ENCODE data around the gene PTPN7. TPM values are rescaled to one million over a fixed set of nuclear protein-coding genes. Genes with fewer than 3 reads are reported as not detected.

The PTPN7 gene
- total RNA-seq, 4 donors from 2014 or later, result 0.78 to 2.0 (median 1.7) TPM

DNA sequence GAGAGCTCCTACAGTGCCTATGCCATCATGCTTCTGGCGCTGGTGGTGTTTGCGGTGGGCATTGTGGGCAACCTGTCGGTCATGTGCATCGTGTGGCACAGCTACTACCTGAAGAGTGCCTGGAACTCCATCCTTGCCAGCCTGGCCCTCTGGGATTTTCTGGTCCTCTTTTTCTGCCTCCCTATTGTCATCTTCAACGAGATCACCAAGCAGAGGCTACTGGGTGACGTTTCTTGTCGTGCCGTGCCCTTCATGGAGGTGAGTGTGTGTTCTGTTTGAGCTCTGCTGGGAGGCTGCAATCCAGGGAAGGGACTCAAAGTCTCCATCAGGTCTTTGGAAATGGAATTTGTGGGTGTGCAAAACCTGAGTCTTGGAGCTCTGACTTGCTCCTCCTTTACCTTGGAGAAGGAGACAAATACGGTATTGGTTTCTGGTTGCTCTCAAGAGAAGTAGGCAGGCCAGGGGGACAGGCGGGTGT, 37.0 kb downstream of the PTPN7 start:
- no peaks in the 10 kb centered on the region for H3K27me3 ChIP-seq
- WGBS, 2 donors (ENCODE audit: low coverage in 1 of 2), result 83 to 95% methylated on average over 3 to 6 of the region's 10 CpGs
- peak overlapping the region in 1 of 4 donors; percentile 17 for H3K27ac ChIP-seq
- ATAC-seq, result no peak
- no peaks in the 10 kb centered on the region for H3K9me3 ChIP-seq
- peaks cover 0 to 10% (median 0%) of the 10 kb centered on the region in 3 donors for H3K4me1 ChIP-seq
- no peaks in the 10 kb centered on the region for H3K36me3 ChIP-seq
- H3K4me3 ChIP-seq, result no peak overlapping the region
- no peak for TF ChIP-seq POLR2AphosphoS5 (IDR thresholded peaks at IDR 0.05)

DNA sequence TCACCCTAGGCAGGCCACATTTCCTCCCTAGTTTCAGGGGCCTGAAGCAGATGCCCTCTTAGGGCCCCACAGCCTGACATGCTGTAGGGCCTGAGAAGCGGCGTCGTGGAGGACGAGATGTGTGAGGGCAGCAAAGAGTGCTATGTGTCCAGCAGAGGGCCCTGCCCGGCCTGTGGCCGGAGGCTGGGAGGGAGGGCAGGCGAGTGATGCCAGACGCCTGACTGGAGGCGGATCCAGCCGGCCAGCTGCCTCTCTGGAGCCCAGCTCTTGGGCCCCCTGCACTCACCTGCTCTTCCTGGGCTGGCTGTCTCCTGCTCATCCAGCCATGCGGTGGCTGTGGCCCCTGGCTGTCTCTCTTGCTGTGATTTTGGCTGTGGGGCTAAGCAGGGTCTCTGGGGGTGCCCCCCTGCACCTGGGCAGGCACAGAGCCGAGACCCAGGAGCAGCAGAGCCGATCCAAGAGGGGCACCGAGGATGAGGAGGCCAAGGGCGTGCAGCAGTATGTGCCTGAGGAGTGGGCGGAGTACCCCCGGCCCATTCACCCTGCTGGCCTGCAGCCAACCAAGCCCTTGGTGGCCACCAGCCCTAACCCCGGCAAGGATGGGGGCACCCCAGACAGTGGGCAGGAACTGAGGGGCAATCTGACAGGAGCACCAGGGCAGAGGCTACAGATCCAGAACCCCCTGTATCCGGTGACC, 37.6 kb downstream of the PTPN7 start, which contains the start of gene GPR37L1:
Gene GPR37L1, plus strand, starts transcription at position 279 of the 697 bp plus-strand sequence. Its CDS starts 47 bp downstream, at position 326.
- Histone ChIP-seq H3K4me3 (no peak within 1 kb of the TSS), H3K27me3 (no peaks in the 10 kb centered on the region), H3K27ac (peak within 1 kb of the TSS in 1 of 4 donors; percentile 17), H3K9me3 (no peaks in the 10 kb centered on the region), H3K4me1 (peaks cover 0 to 10% (median 0%) of the 10 kb centered on the region in 3 donors), H3K36me3 (no peaks in the 10 kb centered on the region)
- no CpG with 5 or more reads among the region's 19 CpGs for WGBS, 2 donors (ENCODE audit: low coverage in 1 of 2)
- peak; percentile 74 for ATAC-seq
- TF ChIP-seq, protein P1, sequence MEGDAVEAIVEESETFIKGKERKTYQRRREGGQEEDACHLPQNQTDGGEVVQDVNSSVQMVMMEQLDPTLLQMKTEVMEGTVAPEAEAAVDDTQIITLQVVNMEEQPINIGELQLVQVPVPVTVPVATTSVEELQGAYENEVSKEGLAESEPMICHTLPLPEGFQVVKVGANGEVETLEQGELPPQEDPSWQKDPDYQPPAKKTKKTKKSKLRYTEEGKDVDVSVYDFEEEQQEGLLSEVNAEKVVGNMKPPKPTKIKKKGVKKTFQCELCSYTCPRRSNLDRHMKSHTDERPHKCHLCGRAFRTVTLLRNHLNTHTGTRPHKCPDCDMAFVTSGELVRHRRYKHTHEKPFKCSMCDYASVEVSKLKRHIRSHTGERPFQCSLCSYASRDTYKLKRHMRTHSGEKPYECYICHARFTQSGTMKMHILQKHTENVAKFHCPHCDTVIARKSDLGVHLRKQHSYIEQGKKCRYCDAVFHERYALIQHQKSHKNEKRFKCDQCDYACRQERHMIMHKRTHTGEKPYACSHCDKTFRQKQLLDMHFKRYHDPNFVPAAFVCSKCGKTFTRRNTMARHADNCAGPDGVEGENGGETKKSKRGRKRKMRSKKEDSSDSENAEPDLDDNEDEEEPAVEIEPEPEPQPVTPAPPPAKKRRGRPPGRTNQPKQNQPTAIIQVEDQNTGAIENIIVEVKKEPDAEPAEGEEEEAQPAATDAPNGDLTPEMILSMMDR (IDR thresholded peaks at IDR 0.05), result peak in 3 of 4 experiments; percentile 58 to 71 (median 66)
- no peak for TF ChIP-seq EP300 (IDR thresholded peaks at IDR 0.05)

DNA sequence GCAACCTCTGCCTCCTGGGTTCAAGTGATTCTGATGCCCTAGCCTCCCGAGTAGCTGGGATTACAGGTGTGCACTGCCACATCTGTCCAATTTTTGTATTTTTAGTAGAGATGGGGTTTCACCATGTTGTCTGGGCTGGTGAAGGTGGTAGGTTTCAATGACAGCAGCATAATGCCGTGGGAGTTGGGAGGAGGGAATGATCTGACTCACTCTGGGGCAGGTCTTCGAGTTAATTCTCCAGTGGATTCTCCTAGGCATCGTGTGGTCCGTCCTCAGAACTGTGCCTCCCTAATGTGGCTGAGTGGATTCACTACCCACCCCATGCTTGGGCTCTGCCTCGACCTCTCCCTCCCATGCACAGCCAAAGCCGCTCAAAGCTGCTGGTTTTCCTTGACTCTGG, 39.4 kb downstream of the PTPN7 start:
- H3K9me3 ChIP-seq, result no peaks in the 10 kb centered on the region
- ATAC-seq, result no peak
- no peak overlapping the region for H3K4me3 ChIP-seq
- H3K27ac ChIP-seq, result no peak overlapping the region
- no peaks in the 10 kb centered on the region for H3K27me3 ChIP-seq
- WGBS, 2 donors (ENCODE audit: low coverage in 1 of 2), result 61% methylated on average over 5 of the region's 7 CpGs; no CpG with 5 or more reads in 1 of the 2 donors
- TF ChIP-seq POLR2A (IDR thresholded peaks at IDR 0.05) (no peak), EP300 (IDR thresholded peaks at IDR 0.05) (no peak), POLR2AphosphoS5 (IDR thresholded peaks at IDR 0.05) (no peak)
- TF ChIP-seq, protein P1 (IDR thresholded peaks at IDR 0.05), result no peak
- no peaks in the 10 kb centered on the region for H3K36me3 ChIP-seq
- peaks cover 0 to 10% (median 0%) of the 10 kb centered on the region in 3 donors for H3K4me1 ChIP-seq

DNA sequence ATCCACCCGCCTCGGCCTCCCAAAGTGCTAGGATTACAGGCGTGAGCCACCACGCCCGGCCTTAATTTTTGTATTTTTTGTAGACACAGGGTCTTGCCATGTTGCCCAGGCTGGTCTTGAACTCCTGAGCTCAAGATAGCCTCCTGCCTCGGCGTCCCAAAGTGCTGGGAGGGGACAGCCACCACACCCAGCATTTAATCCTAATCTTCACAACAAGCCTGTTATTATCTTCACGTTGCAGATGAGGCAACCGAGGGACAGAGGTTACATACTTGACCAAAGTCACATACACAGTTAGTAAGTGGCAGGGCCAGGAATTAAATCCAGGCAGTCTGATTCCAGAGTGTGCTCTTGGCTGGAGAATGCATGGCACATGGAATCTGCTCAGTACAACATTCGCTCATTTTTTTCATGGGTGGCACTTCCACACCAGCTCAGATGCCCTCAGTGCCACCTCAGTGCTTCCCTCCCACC, 42.5 kb downstream of the PTPN7 start:
- no peak for ATAC-seq
- WGBS, 2 donors (ENCODE audit: low coverage in 1 of 2), result 65 to 68% methylated on average over 3 to 5 of the region's 10 CpGs
- Histone ChIP-seq H3K4me1 (peaks cover 0 to 23% (median 7%) of the 10 kb centered on the region in 3 donors), H3K27ac (no peak overlapping the region), H3K4me3 (no peak overlapping the region), H3K9me3 (no peaks in the 10 kb centered on the region), H3K36me3 (no peaks in the 10 kb centered on the region), H3K27me3 (no peaks in the 10 kb centered on the region)
- TF ChIP-seq EP300 (IDR thresholded peaks at IDR 0.05), result no peak
- TF ChIP-seq, protein P1 (IDR thresholded peaks at IDR 0.05), result no peak
- TF ChIP-seq POLR2A (IDR thresholded peaks at IDR 0.05), result no peak
- no peak for TF ChIP-seq POLR2AphosphoS5 (IDR thresholded peaks at IDR 0.05)

DNA sequence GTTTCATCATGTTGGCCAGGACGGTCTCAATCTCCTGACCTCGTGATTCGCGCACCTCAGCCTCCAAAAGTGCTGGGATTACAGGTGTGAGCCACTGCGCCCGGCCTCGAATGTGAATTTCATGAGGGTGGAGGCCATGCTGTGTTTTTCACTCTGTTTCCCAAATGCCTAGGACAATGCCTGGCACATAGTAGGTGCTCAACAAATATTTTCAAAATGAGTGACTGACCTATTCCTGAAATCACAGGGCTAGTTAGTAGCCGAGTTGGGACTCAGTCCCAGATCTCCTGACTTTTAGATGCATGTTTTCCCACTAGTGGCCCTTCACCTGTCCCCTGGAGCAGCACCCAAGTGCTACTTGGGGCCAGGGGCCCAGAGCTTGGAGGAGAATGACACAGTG, 44.1 kb downstream of the PTPN7 start:
- Histone ChIP-seq H3K4me3 (no peak overlapping the region), H3K27ac (no peak overlapping the region), H3K9me3 (no peaks in the 10 kb centered on the region), H3K36me3 (no peaks in the 10 kb centered on the region), H3K4me1 (peaks cover 0 to 21% (median 10%) of the 10 kb centered on the region in 3 donors), H3K27me3 (no peaks in the 10 kb centered on the region)
- no peak for ATAC-seq
- no peak for TF ChIP-seq POLR2A (IDR thresholded peaks at IDR 0.05)
- TF ChIP-seq, protein P1 (IDR thresholded peaks at IDR 0.05), result no peak
- TF ChIP-seq POLR2AphosphoS5 (IDR thresholded peaks at IDR 0.05), result no peak
- TF ChIP-seq EP300 (IDR thresholded peaks at IDR 0.05), result no peak
- WGBS, 2 donors (ENCODE audit: low coverage in 1 of 2), result 100% methylated on average over 4 of the region's 8 CpGs; no CpG with 5 or more reads in 1 of the 2 donors

All from gastroesophageal sphincter (tissue), 4 donors.